H1 (cell line): ENCODE results near the gene AGPS. TPM values are rescaled to one million over a fixed set of nuclear protein-coding genes. Genes with fewer than 3 reads are reported as not detected.

Experiments used
- CTCF ChIA-PET: fragments of 300-600 bp; sonication (Branson Sonifier 250); formaldehyde crosslinking; loops from one replicate; lab custom pipeline; 2021; ENCODE audit not compliant: partially characterized antibody; lab: Charles Lee
- POLR2A ChIA-PET: fragments of 300-600 bp; sonication (Branson Sonifier 250); formaldehyde crosslinking; loops from one replicate; lab custom pipeline; 2021; ENCODE audit warnings: inconsistent platforms; ENCODE audit not compliant: partially characterized antibody; lab: Charles Lee
- DNase-seq, 2 experiments: peaks; one replicate each; pipeline versions ENCODE4 v3.0.0 to v3.0.0-alpha.2; 2010 to 2022; ENCODE audit warnings: low spot score in 2 of 2, low read depth in 1 of 2, mixed read lengths in 1 of 2
- FAIRE-seq: peaks from 2 replicates; lab custom pipeline; 2011; peaks lifted over from hg19 to GRCh38; lab: Jason Lieb, UNC
- H2AFZ ChIP-seq: 2 replicates; pipeline ENCODE4 v1.8.1; 2012; ENCODE audit warnings: low read length, inconsistent platforms
- H2AK5ac ChIP-seq: 2 replicates; pipeline ENCODE4 v1.6.1; 2013; ENCODE audit warnings: low read depth, low read length
- H2BK120ac ChIP-seq: replicated peaks from 2 replicates; pipeline ENCODE3; 2013; ENCODE audit warnings: low read depth, low read length, inconsistent platforms
- H2BK12ac ChIP-seq: 2 replicates; pipeline ENCODE4 v1.6.1; 2013; ENCODE audit warnings: low read depth, low read length
- H2BK15ac ChIP-seq: 2 replicates; pipeline ENCODE4 v1.6.1; 2013; ENCODE audit warnings: low read length
- H2BK20ac ChIP-seq: 2 replicates; pipeline ENCODE4 v1.6.1; 2013; ENCODE audit warnings: low read length
- H2BK5ac ChIP-seq: 2 replicates; pipeline ENCODE4 v1.6.1; 2013; ENCODE audit warnings: low read depth, low read length
- H3K14ac ChIP-seq: 2 replicates; pipeline ENCODE4 v1.6.1; 2013; ENCODE audit warnings: inconsistent platforms; ENCODE audit not compliant: insufficient read length
- H3K18ac ChIP-seq: 2 replicates; pipeline ENCODE4 v1.6.1; 2013; ENCODE audit warnings: low read length; ENCODE audit errors: extremely low read depth
- H3K23ac ChIP-seq: 2 replicates; pipeline ENCODE4 v1.6.1; 2013; ENCODE audit warnings: inconsistent platforms; ENCODE audit not compliant: insufficient read length
- H3K23me2 ChIP-seq: 2 replicates; pipeline ENCODE4 v1.6.1; 2013; ENCODE audit warnings: low read depth, low read length
- H3K27ac ChIP-seq: 2 replicates; pipeline ENCODE4 v1.6.1; 2011; ENCODE audit warnings: low read depth, low read length, inconsistent platforms
- H3K27me3 ChIP-seq, 4 experiments: replicated peaks in 1 of 4; 1 replicate in 1 of 4; 2 replicates in 3 of 4; pipeline versions ENCODE4 v1.6.1 to v1.8.1; 2011 to 2013; ENCODE audit warnings: low read length in 3 of 4, mild to moderate bottlenecking in 3 of 4, inconsistent platforms in 2 of 4, mixed read lengths in 2 of 4, moderate library complexity in 1 of 4; ENCODE audit not compliant: control insufficient read depth in 3 of 4, insufficient read depth in 3 of 4; ENCODE audit errors: extremely low read depth in 1 of 4
- H3K36me3 ChIP-seq, 4 experiments: 2 replicates each; pipeline versions ENCODE4 v1.6.1 to v1.8.1; 2011 to 2013; ENCODE audit warnings: mild to moderate bottlenecking in 4 of 4, low read length in 3 of 4, moderate library complexity in 2 of 4, control low read depth in 1 of 4, inconsistent platforms in 1 of 4; ENCODE audit not compliant: insufficient read depth in 4 of 4, control insufficient read depth in 2 of 4
- H3K4ac ChIP-seq: replicated peaks from 2 replicates; pipeline ENCODE3; 2013; ENCODE audit warnings: low read length, low read depth, mixed read lengths, inconsistent platforms; ENCODE audit not compliant: insufficient read length
- H3K4me1 ChIP-seq, 4 experiments: replicated peaks in 1 of 4; 1 replicate in 1 of 4; 2 replicates in 3 of 4; pipeline versions ENCODE4 v1.6.1 to v1.8.1; 2011 to 2013; ENCODE audit warnings: low read length in 3 of 4, inconsistent platforms in 2 of 4, mixed read lengths in 1 of 4; ENCODE audit not compliant: insufficient read depth in 4 of 4, control insufficient read depth in 3 of 4
- H3K4me2 ChIP-seq, 2 experiments: 2 replicates each; pipeline versions ENCODE4 v1.6.1 to v1.8.1; 2011 to 2013; ENCODE audit warnings: low read depth in 2 of 2, low read length in 2 of 2, control low read depth in 1 of 2, inconsistent platforms in 1 of 2, mild to moderate bottlenecking in 1 of 2; ENCODE audit not compliant: insufficient read depth in 1 of 2
- H3K4me3 ChIP-seq, 4 experiments: fragments of 200-600, 300-600 bp in 1 of 4; sonication (generic), shearing (Covaris generic), sonication (Bioruptor Twin) in 1 of 4; 2 replicates each; pipeline versions ENCODE4 v1.5.1 to v1.8.1; 2011 to 2016; ENCODE audit warnings: low read length in 4 of 4, low read depth in 3 of 4, control low read depth in 2 of 4, inconsistent platforms in 2 of 4, mild to moderate bottlenecking in 2 of 4, mixed read lengths in 1 of 4, moderate library complexity in 1 of 4; ENCODE audit not compliant: insufficient read depth in 2 of 4; ENCODE audit errors: extremely low read depth in 1 of 4
- H3K56ac ChIP-seq: replicated peaks from 2 replicates; pipeline ENCODE3; 2013; ENCODE audit warnings: low read depth, mild to moderate bottlenecking, mixed read lengths, low read length, inconsistent platforms; ENCODE audit not compliant: insufficient read length
- H3K79me1 ChIP-seq: 2 replicates; pipeline ENCODE4 v1.6.1; 2013; ENCODE audit warnings: low read depth, low read length, control low read depth
- H3K79me2 ChIP-seq, 2 experiments: 2 replicates each; pipeline versions ENCODE4 v1.6.1 to v1.8.1; 2012 to 2013; ENCODE audit warnings: low read length in 2 of 2, mild to moderate bottlenecking in 2 of 2, inconsistent platforms in 1 of 2; ENCODE audit not compliant: insufficient read depth in 2 of 2, control insufficient read depth in 1 of 2
- H3K9ac ChIP-seq, 4 experiments: replicated peaks in 1 of 4; 1 replicate in 1 of 4; 2 replicates in 3 of 4; pipeline versions ENCODE4 v1.6.1 to v1.8.1; 2011 to 2013; ENCODE audit warnings: low read depth in 3 of 4, low read length in 3 of 4, control low read depth in 2 of 4, mild to moderate bottlenecking in 2 of 4, moderate library complexity in 2 of 4, inconsistent platforms in 1 of 4; ENCODE audit errors: extremely low read depth in 1 of 4
- H3K9me3 ChIP-seq, 2 experiments: 2 replicates each; pipeline versions ENCODE4 v1.6.1 to v1.8.1; 2012 to 2013; ENCODE audit warnings: mild to moderate bottlenecking in 2 of 2, moderate library complexity in 2 of 2, control low read depth in 1 of 2, inconsistent platforms in 1 of 2, low read depth in 1 of 2, low read length in 1 of 2, mixed read lengths in 1 of 2; ENCODE audit not compliant: insufficient read depth in 2 of 2
- H4K20me1 ChIP-seq, 2 experiments: replicated peaks in 1 of 2; 2 replicates each; pipeline versions ENCODE3 to v1.8.1; 2011 to 2013; ENCODE audit warnings: inconsistent platforms in 2 of 2, low read length in 2 of 2, mild to moderate bottlenecking in 1 of 2; ENCODE audit not compliant: insufficient read depth in 2 of 2, control insufficient read depth in 1 of 2
- H4K5ac ChIP-seq: 2 replicates; pipeline ENCODE4 v1.6.1; 2013; ENCODE audit warnings: low read length, low read depth, mixed read lengths, inconsistent platforms; ENCODE audit not compliant: insufficient read length
- H4K8ac ChIP-seq: 2 replicates; pipeline ENCODE4 v1.8.0; 2013; ENCODE audit warnings: mild to moderate bottlenecking, moderate library complexity, low read length, inconsistent platforms; ENCODE audit not compliant: insufficient read depth; ENCODE audit errors: extremely low read depth
- H4K91ac ChIP-seq: replicated peaks from 2 replicates; pipeline ENCODE3; 2013; ENCODE audit warnings: low read length, mixed read lengths, inconsistent platforms; ENCODE audit not compliant: insufficient read length
- ATF3 ChIP-seq: IDR thresholded peaks from 2 replicates; pipeline ENCODE4 v1.6.1; 2011; ENCODE audit warnings: low read depth, mild to moderate bottlenecking, low read length; ENCODE audit not compliant: insufficient read depth
- NRF1 ChIP-seq: IDR thresholded peaks from 2 replicates; pipeline ENCODE4 v1.6.1; 2011; ENCODE audit warnings: mild to moderate bottlenecking, low read depth, low read length, improper control_type of control experiment
- PHF8 ChIP-seq: fragments of 200-600 bp; sonication (generic); conservative IDR thresholded peaks from 2 replicates; pipeline ENCODE4 v1.7.1; 2012; ENCODE audit warnings: low read depth, mild to moderate bottlenecking, inconsistent platforms, low read length, moderate library complexity
- SUZ12 ChIP-seq: fragments of 200-600 bp; sonication (generic); IDR thresholded peaks from 2 replicates; pipeline ENCODE4 v1.6.1; 2012; ENCODE audit warnings: mild to moderate bottlenecking, inconsistent platforms, low read length, moderate library complexity, mixed read lengths
- polyA plus RNA-seq, 7 experiments: library from polyadenylated mRNA; depleted of rRNA in 3 of 7; stranded (reverse) in 5 of 7; unstranded in 2 of 7; fragments of >200 nt in 5 of 7; fragments of 200-250 nt in 2 of 7; gene quantifications; 1 replicate in 5 of 7; 2 replicates in 1 of 7; 4 replicates in 1 of 7; pipeline versions ENCODE4 v1.2.1 to v1.2.3, GENCODE V29; 2011 to 2013; ENCODE audit warnings: missing spikeins in 2 of 7, mixed read lengths in 2 of 7
- total RNA-seq: library from RNA; stranded (reverse); fragmentation: NEBNext Ultra II Directional; extraction: Animal tissue kit (Norgen Biotek cat#: 25700); gene quantifications from 2 replicates; pipeline ENCODE4 v1.2.1, GENCODE V29; 2021

AGPS gene
- total and polyA plus RNA-seq, 2 of the 8 experiments (the other 6 are each of a cell fraction or from before 2014, with no cell fraction given), result 7.3 to 57.8 TPM

GRCh38 chr2:177548636-177549035 lies 156.1 kb downstream of the AGPS start:
- Histone ChIP-seq H3K79me2 (no peaks in the 10 kb centered on the region), H3K36me3 (no peaks in the 10 kb centered on the region; a peak in 1 of 8 replicates), H3K9ac (no peak overlapping the region), H2AFZ (no peak overlapping the region), H3K56ac (no peak overlapping the region), H3K18ac (no peak overlapping the region), H2BK5ac (no peak overlapping the region), H3K27me3 (no peaks in the 10 kb centered on the region), H3K23ac (no peak overlapping the region), H2AK5ac (no peak overlapping the region), H3K23me2 (peaks cover 7% of the 10 kb centered on the region; the same call in 1 of the 2 replicates), H3K27ac (no peak overlapping the region), H2BK15ac (no peak overlapping the region), H4K8ac (no peak overlapping the region), H3K9me3 (peaks cover 16 to 17% of the 10 kb centered on the region in 2 experiments), H3K4me1 (0 out of 7 replicates have a peak, but pooled peaks cover 0 to 3% (median 0%) of the 10 kb centered on the region in 4 experiments), H2BK120ac (no peak overlapping the region), H3K4me3 (no peak overlapping the region), H4K91ac (no peak overlapping the region), H3K4me2 (no peak overlapping the region), H3K14ac (no peak overlapping the region), H4K20me1 (no peaks in the 10 kb centered on the region), H4K5ac (no peak overlapping the region), H3K79me1 (no peaks in the 10 kb centered on the region), H2BK20ac (no peak overlapping the region), H3K4ac (no peak overlapping the region), H2BK12ac (no peak overlapping the region)
- POLR2A ChIA-PET, result no interaction called here
- FAIRE-seq (no peak), DNase-seq (no peak)
- CTCF ChIA-PET, result interaction anchor here (1.2 kb wide), 1 partner anchor 56 kb away, joined by 4 read pairs; no protein-coding TSS in a partner anchor
- TF ChIP-seq PHF8, result no peak
- TF ChIP-seq NRF1, result no peak
- TF ChIP-seq ATF3, result no peak
- TF ChIP-seq SUZ12, result no peak
